GM18520 (cell line): ENCODE results near the gene RBBP6.
"Not testable (repeated sequence)": the region's sequence is repeated elsewhere in the genome, so short reads cannot be mapped to it uniquely, and the experiment has no call there.

ENCODE experiments used
- ATAC-seq: cut with Tn5 transposase; IDR thresholded peaks from one replicate; pipeline ENCODE4 v1.9.1; 2021; ENCODE audit not compliant: unreplicated experiment

RBBP6 gene

GRCh38 chr16:24539295-24539849 lies at the start of gene RBBP6:
TSS of gene RBBP6 (plus strand) at chr16:24539566. CDS start at chr16:24540627, 1,061 bp downstream.
- peak; percentile 87 for ATAC-seq

- ATAC-seq, result no peak
Observed at GRCh38 chr16:24490866-24491265, 48.5 kb upstream of the RBBP6 start.

- ATAC-seq, result no peak
Observed at GRCh38 chr16:24491731-24492130, 47.6 kb upstream of the RBBP6 start.

GRCh38 chr16:24493821-24494220 lies 45.5 kb upstream of the RBBP6 start:
- ATAC-seq, result no peak

GRCh38 chr16:24495207-24495606 lies 44.2 kb upstream of the RBBP6 start:
- ATAC-seq, result not testable (repeated sequence)

GRCh38 chr16:24497440-24497839 lies 41.9 kb upstream of the RBBP6 start:
- ATAC-seq, result no peak

- ATAC-seq, result no peak
Observed at GRCh38 chr16:24499193-24499814, 40.1 kb upstream of the RBBP6 start.

GRCh38 chr16:24504472-24505345 lies 34.7 kb upstream of the RBBP6 start:
- no peak for ATAC-seq

GRCh38 chr16:24505959-24506358 lies 33.4 kb upstream of the RBBP6 start:
- ATAC-seq, result no peak

- ATAC-seq, result no peak
Observed at GRCh38 chr16:24507959-24508480, 31.3 kb upstream of the RBBP6 start.

GRCh38 chr16:24508614-24509013 lies 30.8 kb upstream of the RBBP6 start:
- no peak for ATAC-seq

GRCh38 chr16:24509536-24509935 lies 29.8 kb upstream of the RBBP6 start:
- no peak for ATAC-seq

- ATAC-seq, result no peak
Observed at GRCh38 chr16:24511174-24511573, 28.2 kb upstream of the RBBP6 start.

- no peak for ATAC-seq
Observed at GRCh38 chr16:24511792-24512191, 27.6 kb upstream of the RBBP6 start.

GRCh38 chr16:24514096-24514495 lies 25.3 kb upstream of the RBBP6 start:
- ATAC-seq, result no peak

- no peak for ATAC-seq
Observed at GRCh38 chr16:24515186-24515585, 24.2 kb upstream of the RBBP6 start.

- ATAC-seq, result no peak
Observed at GRCh38 chr16:24516900-24517669, 22.3 kb upstream of the RBBP6 start.

- no peak for ATAC-seq
Observed at GRCh38 chr16:24518498-24518897, 20.9 kb upstream of the RBBP6 start.

GRCh38 chr16:24520983-24521382 lies 18.4 kb upstream of the RBBP6 start:
- ATAC-seq, result no peak

- ATAC-seq, result no peak
Observed at GRCh38 chr16:24522751-24523150, 16.6 kb upstream of the RBBP6 start.

GRCh38 chr16:24523569-24523968 lies 15.8 kb upstream of the RBBP6 start:
- ATAC-seq, result no peak
